Measurements from ENCODE around the gene STAC2.

The STAC2 gene

DNA sequence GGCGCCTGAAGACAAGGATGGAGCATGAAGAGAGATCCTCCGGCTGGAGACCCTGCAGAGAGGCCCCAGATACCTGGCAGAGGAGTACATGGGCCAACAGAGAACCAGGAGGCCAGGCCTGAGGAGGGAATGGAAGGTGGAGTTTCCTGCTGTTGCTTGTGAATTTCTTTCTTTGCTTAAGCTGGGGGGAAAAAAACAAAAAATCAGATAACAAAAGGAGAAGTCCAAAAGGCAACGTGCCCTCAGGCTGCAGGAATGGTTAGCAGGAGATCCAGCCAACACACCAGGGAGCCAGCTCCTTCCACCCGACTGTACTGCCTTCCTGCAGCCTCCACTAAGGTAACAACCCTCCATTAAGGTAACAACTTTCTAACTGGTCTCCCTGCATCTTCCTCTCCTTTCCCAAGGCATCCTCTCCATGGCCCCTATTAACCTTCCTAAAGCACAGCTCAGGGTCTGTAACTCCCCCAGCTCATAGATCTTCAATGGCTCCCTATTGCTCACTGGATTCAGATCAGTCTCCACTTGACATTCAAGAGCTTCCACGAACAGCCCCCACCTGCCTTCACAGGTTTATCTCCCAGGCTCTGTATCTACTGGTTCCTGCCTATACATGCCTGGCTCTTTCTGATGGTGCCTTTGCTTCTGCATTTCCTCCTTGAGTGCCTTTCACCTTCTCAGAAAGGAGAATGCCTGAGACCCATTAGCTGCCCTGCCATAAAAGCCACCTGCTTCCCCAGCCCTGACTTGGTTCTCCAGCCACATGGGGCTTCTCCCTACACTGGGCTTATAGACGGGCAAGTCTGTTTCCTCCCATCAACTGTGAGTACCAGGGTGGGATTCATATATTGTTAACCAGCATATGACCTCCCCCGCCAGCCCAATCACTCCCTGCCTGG is 59.1 kb downstream of the STAC2 start:
- no peak for DNase-seq (ENCODE audit: extremely low read depth in 1 of 2, low read depth in 1 of 2)

DNA sequence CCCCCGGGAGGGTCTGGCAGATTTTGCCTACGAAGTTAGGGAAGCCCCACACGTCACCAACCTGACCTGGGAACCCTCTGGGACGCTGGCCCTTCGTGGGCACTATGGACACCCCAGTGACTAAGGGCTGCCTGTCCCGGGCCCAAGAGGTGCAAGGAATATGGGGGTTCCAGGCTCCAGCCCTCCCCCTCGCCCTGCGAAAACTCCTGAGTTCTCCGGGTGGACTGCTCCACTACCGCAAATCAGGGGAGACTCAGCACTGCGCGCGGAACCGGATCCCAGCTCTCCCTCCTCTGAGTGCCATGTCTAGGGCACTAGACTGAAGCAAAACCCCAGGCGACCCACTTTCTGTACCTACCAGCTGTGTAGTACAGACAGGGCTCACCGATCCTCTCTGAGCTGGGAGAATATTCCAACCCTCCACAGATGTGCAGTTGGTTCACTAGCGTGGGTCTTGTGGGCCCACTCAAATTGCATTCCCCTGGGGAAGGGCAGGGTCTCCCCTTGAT is 59.9 kb downstream of the STAC2 start, which contains the start of gene ARL5C:
ARL5C (minus strand) TSS at position 321 of the 509 bp plus-strand sequence. CDS start 401 bp downstream, outside the sequence.
- no peak for DNase-seq (ENCODE audit: extremely low read depth in 1 of 2, low read depth in 1 of 2)

DNA sequence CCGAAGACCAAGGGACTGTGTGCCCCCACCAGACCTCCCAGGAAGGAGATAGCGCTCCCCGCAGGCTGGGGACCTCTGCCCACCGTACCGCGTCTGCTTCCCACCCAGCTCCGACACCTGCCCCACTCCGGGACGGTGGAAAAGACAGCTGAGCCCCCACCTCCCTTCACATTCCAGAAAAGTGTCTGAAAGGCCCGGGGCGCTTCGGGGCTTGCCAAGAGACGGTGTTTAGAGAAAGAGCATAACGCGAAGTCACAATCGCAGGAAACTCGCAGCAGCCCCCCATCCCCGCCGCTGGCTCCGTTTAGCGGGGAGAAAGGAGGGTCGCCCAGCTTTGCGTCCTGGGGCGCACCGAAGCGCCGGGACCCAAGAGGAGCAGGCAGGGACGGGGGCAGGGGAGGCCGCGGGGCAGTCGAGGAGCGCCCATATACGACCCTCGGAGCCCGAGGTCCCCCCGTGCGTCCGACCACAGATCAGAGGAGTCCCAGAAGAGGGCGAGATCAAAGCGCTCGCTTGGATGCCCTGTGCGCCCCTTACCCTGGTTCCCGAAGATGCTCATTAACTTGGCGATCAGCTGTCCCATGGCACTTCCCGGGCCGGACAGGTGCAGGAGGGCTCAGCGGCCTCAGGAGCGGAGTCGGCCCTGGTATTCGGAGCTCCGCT is 60.4 kb downstream of the STAC2 start:
- DNase-seq (ENCODE audit: extremely low read depth in 1 of 2, low read depth in 1 of 2): no peak

DNA sequence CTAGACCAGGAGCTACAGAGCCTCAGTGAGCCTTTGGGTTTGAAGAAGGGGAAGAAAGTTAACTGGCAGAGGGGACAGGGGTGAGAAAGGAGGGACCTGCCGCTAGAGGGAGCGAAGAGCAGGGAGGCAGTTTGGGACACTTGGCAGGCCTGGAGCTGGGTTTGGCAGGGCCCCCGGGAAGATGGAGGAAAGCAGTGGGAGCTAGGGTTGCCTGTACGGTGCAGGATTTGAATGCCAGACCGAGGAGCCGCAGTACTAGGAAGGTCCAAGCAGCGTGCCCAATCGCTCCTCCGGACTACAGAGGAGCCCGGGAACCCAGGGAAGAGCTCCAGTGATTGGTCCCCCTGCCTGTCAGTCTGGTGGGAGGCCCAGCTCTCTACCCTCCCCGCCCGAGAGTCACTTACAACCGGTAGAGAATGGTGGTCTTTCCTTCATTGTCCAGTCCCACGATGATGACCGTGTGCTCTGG is 61.0 kb downstream of the STAC2 start:
- peak; percentile 50 to 53 for DNase-seq (ENCODE audit: extremely low read depth in 1 of 2, low read depth in 1 of 2)

DNA sequence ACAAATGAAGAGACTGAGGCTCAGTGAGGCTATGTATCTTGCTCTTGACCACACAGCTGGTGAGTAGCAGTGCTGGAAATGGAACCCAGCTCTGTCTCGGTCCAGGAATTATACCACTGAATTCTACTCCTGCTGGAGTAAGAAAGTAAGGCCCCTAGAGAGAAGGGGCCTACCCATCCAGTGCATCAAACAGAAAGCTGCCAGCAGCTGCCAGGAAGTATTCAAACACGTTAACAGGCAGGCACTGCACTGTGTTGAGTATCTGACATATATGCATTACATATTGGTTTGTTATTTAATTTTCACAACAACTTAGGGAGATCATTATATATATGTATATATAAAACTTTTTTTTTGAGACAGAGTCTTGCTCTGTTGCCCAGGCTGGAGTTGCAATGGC is 63.8 kb downstream of the STAC2 start:
- DNase-seq (ENCODE audit: extremely low read depth in 1 of 2, low read depth in 1 of 2): no peak

Measured in activated CD8-positive, alpha-beta memory T cell treated with anti-CD3 and anti-CD28 coated beads for 1 hour (primary cell).